CD4-positive, alpha-beta T cell treated with Interleukin-17A for 4 hours (primary cell): ENCODE data around the gene TBC1D22B.
"Not testable (repeated sequence)": the region's sequence is repeated elsewhere in the genome, so short reads cannot be mapped to it uniquely, and the experiment has no call there.

ENCODE experiments used
- DNase-seq: peaks from one replicate; pipeline ENCODE4 v3.0.0-alpha.2; 2020; ENCODE audit warnings: mixed read lengths

Gene TBC1D22B

DNA sequence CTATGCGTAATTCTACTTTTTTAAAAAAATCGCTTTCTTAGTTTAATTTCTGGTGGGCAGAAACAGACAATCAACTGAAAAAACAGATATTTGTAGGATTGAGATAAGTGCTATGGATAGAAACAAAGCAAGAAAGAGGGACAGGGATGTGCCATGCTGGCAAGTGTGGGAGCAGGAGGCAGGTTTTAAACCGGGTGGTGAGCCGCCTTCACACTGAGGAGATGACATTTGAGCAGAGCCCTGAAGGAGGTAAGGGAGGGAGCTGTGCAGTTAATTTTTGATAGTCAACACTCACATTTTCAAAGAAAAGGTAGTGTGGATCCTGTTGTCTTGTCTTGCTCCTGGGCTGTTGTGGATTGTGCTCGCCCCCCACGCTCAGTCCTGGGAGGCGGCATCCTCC lies 47.2 kb downstream of the TBC1D22B start:
- no peak for DNase-seq

DNA sequence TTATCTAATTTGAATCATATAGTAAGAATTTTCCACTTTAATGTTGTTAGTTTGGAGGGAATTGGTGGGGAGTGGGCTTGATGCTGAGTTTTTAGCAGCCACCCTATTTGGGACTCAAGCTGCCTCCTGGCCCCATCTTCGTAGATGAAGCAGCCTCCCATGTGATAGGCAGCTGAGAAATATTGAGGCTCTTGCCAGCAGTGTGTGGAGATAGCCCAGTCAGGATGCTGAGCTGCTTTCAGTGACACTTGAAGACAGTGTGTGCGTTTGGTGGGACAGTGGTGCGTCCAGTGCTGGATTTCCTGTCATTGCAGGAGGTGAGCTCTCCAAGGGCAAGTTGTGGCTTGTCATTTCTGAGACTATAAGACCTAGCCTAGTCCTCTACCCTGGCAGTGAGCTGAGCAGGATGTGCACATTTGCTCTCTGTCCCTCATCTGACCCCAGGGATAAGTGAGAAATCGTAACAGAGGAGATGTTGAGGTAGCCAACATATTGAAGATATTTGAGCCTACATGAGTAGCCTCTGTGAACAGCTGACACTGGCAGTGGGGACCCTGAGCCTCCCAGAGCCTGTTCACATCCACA lies 48.4 kb downstream of the TBC1D22B start:
- no peak for DNase-seq

DNA sequence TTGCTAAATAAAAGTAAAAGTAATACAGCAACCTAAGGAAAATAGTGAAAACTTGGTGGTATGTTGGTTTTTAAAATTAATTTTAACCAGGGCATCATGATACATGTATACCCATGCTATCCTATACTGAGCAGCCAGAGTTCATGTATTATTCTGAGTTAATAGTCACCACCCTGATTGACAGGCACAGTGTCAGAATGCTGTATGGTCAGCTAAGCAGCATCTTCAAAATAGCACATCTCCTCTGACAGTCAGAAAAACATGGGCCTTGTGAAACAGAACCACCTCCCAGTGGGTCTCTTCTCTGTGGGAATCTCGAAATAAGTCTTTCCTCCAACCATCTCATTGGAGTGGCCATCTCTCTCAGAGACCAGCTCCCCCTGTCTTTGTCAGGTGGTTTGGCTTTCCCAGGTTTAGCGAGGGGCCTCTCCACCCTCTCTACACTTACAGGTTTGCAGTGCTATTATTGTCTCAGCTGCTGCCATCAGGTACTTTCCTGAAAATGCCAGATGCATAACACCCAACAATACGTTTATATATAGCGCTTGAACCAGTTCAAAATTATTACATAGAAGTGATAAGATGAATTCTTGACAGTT lies 49.2 kb downstream of the TBC1D22B start:
- no peak for DNase-seq

DNA sequence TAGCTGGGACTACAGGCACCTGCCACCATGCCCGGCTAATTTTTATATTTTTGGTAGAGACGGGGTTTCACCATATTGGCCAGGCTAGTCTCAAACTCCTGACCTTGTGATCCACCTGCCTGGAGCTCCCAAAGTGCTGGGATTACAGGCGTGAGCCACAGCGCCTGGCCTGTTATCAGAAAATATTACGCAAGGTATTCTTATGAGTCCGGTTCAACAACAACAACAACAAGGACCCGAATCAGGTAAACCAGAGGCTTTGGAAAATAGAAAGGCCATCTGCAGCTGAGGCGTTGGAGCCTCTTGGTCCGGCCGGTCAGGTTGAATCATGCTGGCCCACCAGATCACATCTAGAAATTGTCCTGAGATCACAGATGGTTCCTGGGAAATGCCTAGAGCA lies 49.9 kb downstream of the TBC1D22B start:
- not testable (repeated sequence) for DNase-seq

DNA sequence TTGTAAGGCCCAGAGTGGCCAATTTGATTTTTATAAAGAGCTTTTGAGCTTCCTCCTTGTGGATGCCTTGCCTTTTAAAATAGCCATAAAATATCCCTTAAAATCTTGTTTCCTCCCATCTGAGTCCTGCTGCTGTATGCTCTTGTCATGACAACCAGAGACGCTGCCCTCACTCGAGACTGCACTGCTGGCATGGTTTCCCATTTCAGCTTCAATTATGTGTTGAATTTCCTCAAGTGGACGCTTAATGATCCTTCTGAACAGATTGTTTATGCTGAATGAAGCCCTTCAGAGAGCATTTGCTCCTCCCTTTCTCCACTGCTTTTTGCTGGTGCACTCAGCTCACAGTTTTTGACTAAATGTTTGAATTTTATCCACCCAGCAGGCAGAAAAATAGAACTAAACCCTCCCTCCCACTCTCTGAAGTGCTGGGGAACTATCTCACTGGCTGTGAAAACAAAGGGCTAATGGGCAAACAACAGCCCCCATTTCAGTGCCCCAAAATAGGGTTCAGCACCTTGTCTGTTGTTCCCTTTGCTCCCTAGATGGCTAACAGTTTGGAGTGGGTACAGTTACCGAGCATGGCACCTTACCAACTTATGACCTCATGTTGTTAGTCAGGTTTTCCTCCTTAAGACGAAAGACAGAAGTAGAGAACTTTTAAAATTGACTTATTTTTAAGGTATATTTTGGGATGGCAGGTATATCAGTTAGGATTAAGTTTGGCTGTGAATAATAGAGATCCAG lies 50.7 kb downstream of the TBC1D22B start:
- no peak for DNase-seq

DNA sequence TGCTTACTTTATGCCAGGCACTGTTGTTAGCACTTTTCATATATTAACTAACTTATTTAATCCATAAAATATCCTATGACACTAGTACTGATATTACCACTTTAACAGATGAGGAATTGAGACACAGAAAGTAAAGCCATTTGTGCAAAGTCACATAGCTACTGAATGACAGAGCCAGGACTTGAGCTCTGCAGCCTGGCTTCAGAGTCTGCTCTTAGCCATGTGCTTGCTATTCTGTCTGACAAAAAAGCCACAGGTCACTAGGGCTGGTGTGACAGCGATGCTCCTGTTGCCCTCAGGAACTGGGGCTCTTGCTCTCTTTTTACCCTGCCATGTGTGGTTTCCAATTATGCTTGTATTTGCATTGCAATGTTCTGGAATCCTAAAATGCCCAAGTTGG lies 51.5 kb downstream of the TBC1D22B start:
- no peak for DNase-seq

DNA sequence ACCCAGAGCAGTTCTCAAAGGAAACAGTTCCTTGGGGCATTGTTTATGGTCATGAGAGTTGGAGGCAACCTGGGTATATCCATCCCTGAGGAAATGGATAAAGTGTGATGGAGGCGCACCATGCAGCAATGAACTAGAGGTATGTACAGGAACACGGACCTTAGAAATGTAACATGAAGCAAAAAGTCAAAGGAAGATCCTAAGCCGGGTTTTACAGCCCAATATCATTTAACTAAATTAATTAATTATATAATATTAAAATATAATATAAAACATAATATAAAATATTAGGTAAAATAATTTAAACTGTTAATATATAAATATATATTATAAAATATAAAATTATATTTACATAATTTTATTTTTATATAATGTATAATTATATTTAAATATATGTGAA lies 52.1 kb downstream of the TBC1D22B start:
- DNase-seq: no peak

DNA sequence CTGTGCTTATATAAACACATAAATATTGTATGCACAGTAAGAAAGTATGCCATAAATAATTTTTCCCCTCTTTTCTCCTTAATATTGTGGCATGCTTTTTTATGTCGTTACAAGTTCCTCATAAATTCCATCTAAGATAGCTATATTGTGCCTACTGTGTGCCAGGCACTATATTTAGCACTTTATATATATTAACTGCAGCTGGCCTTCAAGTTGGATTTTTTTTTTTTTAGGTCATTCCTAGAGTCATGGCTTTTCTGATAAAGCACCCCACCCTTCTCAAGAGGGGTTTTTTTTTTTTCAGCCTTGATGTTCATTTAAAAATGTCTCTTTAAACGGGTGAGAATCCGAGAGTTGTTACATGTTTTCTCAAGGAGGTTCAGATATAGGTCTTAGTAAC lies 53.4 kb downstream of the TBC1D22B start:
- DNase-seq: no peak

DNA sequence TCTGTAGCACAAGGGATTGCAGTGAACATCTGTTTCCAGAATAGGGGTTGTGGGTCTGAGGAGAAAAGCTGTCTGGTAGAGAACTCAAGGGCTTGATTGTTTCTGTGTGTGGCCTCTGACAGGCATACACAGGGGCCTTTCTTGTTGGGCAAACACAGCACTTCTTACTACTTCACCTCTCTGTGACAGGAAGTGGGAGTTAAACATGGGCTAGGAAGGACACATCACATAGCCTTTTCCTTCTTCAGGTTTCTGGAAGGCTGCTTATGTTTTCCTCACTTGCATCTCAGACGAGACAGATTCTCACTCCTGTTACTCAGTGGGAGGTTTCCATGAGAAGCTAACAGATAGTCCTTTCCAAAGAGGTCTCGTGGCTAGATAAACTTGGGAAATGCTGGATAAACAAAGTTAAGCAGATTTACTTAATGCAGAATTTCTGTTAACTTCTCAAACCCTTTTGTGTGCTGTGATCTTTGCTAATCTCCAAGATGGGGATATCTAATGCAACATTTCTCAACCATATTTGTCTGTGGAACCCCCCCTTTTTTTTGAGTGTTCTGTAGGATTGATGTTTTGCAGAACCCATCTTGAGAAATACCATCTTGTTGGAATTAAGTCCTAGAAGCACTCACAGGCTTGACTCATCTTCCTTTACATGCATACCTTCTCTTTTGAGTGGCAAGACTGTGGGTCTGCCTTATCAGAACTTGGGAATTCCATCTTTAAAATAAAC lies 54.3 kb downstream of the TBC1D22B start:
- no peak for DNase-seq

DNA sequence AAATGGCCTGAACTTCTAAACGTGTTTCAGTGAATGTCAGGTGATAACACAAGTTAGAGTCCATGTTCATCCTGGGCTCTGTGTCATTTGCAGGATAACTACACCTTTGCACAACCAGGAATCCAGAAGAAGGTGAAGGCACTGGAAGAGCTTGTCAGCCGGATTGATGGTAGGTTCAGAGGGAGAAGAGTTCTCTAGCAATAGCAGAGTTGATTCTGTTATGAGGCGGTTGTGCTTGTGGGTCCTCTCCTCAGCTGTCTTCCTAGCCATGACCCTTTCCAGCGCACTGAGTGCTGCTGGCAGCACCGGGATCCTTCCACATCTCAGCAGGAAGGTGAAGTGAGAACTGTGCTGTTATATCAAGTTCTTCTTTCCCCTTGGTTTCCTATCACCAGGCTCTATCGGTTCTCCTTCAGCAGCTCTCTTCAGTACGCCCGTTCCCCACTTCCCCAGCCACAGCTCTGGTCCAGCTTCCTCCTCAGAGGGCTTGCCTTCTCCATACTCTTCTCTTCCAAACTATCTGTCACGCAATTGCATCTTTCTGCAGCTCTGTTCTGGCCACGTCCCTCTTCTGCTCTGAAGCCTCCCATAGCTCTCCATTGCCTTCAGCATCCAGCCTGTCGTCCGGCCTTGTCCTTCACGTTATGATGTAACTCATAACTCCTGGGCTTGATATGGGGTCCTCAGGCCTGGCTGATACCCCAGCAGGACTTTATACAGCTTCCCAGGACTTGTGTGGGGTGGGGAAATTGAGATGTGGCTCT lies 56.3 kb downstream of the TBC1D22B start:
- no peak for DNase-seq

DNA sequence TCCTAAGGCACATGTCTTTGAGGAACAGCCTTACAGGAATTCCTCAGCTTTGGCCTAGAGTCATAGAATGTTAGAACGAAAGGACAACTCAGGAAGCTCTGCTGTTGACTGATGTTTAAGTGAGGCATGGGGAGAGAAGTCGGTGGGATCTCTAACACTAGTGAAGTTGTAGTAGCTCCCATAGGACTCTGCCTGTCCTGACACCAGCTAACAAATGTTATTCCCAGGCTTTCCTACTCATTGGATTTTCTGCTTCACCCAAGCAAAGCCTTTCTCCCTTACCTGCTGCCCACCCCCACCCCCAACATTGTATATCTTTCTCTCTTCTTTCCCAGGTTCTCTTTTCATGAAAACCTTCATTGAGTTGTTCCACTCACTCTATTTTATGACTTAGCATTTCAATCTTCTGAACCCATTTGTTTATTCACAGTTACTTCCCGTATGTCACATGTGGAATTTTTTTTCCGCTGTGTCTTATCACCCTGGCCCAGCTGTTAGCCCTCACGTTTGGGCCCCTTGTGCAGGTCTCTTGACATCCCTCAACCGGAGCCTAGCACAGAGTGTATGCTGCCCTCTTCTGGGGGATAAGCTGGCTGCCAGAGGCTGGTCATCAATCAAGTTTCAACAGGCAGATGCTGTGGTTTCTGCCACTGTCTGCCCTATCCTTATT lies 57.0 kb downstream of the TBC1D22B start:
- peak; percentile 42 for DNase-seq

DNA sequence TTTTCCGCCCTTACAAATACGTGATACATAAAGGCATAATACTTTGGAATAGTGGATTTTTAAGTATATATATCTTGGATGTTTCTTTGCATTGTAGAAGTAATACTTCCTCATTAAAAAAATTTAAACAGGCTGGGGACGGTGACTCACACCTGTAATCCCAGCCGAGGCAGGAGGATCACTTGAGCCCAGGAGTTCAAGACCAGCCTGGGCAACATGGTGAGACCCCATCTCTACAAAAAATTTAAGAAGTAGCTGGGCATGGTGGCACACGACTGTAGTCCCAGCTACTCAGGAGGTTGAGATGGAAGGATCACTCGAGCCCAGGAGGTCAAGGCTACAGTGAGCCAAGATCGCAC lies 57.6 kb downstream of the TBC1D22B start:
- no peak for DNase-seq

DNA sequence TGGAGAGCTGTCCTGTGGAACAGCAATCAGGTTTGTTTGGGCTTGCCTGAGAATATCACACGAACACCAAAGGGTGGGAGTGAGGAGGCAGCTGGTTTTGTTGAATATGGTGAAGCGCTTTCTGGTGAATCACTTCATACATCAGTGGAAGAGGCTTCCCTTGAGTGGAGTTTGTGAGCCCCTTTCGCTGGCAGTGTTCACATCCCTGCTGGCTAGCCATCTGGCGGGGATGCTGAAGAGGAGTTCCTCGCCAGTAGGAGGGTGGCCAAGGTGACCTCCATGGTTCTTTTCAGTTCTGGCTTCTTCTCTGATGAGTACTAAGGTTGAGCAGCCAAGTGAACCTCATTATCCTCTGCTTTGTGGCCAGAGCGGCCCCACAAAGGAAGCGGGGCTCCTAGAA lies 58.5 kb downstream of the TBC1D22B start:
- no peak for DNase-seq

DNA sequence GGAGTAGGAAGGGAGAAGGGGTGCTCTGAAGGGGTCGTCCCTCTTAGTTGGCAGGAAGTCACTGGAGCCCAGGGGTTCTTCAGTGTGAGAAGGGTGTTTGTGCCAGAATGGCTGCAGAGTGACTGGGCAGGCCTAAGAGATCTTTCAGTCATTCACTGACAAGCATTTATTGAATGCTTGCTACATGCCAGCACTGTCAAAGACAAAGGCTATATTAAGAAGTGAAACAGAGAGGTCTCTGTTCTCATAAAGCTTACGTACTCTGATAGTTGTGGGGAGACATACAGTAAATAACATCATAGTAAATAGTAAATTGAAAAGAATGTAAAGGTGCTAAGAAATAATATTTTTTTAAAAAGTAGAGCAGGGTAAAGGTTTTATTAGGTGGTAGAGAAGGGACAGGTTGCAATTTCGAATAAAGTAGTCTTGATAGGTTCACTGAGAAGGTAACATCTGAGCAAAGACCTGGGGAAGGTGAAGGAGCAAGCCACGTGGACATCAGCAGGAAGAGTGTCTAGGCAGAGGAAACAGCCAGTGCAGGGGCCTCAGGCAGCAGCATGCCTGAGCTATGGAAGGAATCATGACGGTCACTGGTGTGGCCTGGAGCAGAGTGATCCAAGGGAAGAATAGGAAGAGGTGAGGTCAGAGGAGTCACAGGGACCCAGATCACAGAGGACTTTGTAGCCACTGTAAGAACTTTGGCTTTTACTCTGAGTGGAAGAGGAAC lies 59.9 kb downstream of the TBC1D22B start:
- no peak for DNase-seq

DNA sequence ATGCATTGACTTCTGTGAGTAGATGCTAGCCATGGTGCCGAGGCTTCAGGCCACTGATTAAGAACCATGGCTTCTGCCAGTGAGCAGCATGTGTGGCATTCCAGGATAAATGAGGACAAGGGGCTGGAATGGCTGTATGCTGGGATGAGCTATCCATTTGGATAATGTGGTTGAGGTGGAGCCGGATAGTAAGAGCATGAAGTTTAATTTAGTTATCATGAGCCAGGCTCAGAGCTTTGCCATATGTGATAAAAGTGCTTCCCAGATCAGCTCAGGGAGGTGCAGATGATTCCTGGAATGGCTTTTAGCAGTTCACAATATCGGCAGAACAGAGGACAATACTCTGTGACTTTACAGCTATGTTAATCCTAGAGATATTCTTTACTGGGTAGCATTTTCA lies 61.6 kb downstream of the TBC1D22B start:
- DNase-seq: no peak

DNA sequence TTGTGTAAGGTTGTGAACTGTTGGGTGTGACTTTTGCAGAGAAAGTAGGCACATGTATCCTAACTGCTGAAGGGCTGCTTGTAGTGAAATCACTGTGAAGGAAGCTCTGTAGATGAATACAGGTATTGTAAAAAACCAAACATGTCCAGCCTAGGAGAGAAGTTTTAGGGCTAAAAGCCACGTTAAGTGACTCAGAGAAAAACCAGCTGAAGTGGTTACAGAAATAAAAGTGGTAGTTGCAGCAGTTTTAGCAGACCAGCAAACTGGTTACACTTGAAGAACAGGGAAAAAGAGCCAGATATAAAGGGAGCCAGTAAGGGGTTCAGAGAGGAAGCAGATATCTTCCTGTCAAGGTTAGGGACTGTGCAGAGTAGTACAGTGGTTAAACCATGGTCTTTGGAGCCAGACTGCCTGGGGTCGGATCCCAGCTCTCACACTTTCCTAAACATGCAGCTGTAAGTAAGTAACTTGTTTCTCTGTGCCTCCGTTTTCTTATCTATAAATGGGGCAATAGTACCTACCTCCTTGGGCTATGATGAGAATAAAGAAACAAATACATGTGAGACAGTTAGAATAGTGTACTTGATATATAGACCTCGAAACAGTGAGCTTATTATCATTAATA lies 62.4 kb downstream of the TBC1D22B start:
- DNase-seq: no peak

DNA sequence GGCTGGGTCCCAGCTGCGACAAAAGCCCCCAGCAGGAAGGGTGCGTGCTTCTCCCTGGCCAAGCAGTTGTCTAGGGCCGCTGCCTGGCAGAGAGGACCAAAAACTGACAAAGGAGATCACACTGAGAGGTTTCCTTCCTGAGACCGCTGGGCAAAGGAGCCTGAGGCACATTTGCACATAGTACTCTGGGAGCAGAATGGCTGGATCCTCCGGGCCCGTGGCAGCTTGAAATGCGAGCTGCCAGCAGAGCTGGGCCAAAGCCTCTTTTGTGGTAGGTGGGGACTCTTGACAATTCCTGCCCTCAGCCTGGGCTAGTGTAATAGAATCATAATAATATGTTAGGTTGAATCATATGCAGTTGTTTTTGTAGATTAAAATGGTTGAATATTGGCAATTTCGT lies 63.1 kb downstream of the TBC1D22B start:
- DNase-seq: no peak

DNA sequence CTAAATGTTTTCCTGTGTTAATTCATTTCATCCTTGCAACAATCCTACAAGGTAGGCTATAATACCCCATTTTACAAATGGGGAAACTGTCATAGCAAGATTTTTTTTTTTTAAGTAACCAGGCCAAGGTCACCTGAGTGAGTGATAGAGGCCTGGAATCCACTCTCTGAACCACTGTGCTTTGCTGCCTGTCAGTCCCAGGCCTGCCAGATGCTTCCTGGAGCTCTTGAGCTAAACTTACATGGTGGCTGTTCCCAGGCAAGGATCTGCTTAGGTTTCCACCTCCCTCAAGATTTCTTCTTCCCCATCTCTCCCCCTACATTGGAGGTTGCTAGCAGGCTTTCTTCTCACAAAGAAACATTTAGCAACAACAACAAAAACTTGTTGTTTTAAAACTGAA lies 63.5 kb downstream of the TBC1D22B start:
- DNase-seq: no peak

DNA sequence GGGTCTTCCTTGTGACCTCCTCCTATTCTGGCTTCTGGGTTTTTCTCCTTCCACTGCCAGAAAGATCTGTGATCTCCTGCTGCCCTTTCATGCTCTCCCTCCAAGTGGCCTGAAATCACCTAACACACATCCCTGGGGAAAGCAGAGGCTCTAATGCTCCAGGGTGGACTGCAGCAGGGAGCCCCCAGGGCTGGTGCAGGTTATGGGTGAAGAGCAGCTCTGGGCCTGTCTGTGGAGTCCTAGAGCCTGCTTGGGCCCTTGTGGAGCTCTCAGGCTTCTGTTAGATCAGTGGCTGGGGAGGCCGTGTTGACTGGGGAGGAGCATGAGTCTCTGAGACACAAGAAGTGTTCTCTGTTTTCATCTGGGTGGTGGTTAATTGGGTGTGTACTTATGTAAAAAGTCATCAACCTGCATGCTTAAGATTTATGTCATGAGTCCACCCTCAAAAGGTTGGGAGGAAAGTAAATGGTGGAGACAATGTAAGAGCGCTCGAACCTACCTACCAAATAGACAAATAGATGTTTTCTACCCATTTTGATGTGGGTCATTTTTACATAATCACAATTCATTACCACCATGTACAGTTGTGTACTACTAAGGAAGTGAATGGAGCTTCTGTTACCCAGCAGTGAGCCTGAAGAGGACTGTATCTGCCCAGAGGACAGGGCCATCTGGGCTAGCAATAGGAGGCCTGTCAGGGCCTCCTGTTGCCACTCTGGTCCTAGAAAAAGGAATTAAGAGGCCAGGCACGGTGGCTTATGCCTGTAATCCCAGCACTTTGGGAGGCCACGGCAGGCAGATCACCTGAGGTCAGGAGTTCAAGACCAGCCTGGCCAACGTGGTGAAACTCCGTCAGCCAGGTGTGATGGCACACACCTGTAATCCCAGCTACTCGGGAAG lies 64.2 kb downstream of the TBC1D22B start:
- DNase-seq: no peak

DNA sequence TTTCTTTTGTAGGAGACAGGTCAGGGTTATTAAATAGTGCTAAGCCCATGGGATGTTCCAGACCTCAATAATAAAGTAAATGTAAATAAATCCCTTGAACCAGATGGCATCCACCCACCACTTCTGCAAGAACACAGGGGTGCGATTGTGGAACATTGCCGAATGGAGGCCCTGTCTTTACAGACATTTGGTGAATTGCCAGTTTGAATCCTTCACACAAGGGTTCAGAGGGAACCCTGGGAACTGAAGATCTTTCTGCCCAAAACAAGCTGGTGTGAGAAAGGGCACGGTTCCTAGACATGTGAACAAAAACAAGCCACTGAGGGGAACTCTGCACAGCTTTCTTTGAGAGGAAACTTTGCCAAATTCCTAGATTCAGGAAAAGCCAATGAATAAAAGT lies 66.0 kb downstream of the TBC1D22B start:
- no peak for DNase-seq
